Right ventricle myocardium inferior (tissue), 1 donor: ENCODE measurements around the gene IPO13. TPM values are rescaled to one million over a fixed set of nuclear protein-coding genes. Genes with fewer than 3 reads are reported as not detected.

Experiments
- ATAC-seq: fragments of 200-7000 bp; cut with Tn5 transposase; one replicate; pipeline ENCODE4 v1.9.1; 2020; ENCODE audit warnings: mild to moderate bottlenecking, moderate library complexity
- DNase-seq: peaks from one replicate; pipeline ENCODE4 v3.0.0; 2021; ENCODE audit errors: missing footprints
- intact Hi-C: fragments of 100-400 bp; cut with DNase I; formaldehyde crosslinking; loops from one replicate; pipeline ENCODE4 v1.11.0; 2022
- total RNA-seq: library from RNA; stranded (reverse); fragmentation: NEBNext Ultra II Directional; extraction: Animal tissue kit (Norgen Biotek cat#: 25700); gene quantifications from one replicate; pipeline ENCODE4 v1.2.1, GENCODE V29; 2021
- donor health status: DM: no; HTN: yes; CAD: no; lungs with severe emphysema.

The IPO13 gene
- total RNA-seq, 1 donor from 2014 or later: 56.9 TPM

DNA sequence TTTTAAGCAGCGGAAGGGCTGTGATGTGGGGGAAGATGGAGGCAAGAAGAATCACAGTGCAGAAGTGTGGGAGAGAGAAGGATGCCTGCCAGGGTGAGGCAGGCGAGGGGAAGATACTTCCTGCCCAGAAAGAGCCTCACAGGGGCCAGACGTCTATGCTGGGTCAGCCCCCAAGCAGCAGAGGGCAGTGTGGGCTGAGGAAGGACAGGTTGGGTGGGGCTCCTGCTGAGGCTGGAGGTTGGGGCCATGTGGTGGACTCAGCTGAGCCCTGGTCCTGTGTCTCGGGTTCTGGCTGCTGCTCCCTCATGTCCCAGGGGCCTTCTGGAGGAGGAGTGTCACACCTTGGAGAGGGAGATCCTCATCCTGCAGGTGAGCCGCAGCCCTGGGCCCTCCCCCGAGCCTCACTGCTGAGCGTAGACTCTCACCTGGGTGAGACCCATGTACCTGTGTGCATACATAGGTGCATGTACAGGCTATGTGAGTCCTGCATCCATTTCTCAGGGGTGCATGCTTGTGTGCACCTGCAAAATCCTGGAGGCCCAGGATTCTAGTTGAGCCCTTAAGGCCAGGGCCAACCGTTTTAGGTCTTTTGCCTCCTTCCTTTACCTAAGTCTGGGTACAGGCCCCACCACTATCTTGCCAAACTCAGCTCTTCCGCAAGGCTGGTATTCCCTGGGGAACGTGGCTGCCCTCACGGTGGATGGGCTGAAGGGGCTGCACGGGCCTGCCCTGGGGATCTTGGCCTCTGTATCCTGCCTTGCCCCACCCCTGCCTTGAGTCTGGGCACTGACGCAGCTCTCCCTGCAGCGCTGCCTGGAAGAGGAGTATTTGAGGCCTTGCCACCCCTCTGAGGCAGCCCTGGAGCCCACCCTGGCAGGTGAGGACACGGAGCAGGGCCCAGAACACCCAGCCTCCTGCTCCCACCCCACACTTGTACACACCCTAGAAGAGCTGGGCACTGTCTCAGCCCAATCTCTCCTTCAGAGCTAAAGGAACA lies 48.3 kb downstream of the IPO13 start:
- intact Hi-C loops: no loop called here
- ATAC-seq: no peak
- peak; percentile 58 for DNase-seq

DNA sequence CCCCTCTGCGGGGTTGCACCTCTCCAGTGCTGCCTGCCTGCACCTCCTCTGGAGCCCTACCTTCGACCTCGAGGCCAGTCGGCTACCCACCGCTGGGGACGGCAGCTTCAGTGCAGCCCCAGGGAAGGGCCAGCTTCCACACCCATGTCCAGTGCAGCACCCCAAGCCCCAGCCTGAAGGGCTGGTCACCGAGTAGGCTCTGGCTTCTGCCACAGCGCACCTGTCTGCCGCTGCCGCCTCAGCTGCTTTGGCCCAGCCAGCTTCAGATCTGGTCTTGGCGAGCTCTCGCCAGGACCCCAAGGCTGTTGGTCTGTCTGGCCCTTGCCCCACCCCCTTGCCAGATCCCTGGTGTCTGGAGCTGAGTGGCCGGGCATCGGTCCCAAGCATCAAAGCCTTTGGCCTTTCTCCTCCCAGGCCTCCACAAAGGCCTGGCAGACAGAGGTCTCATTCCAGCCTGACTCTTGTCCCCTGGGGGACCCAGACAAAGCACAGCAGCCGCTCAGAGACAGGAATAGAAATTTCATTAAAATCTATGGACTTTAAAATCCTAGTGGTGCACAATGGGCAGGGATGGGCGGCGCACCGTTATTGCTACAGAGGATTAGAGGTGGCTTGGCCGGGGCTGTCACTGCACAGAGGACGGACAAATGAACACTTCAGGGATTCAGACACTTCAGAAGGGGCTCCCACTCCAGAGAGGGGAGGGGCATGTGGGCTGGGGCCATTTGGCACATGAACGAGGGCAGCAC lies 49.4 kb downstream of the IPO13 start:
- ATAC-seq (no peak), DNase-seq (peak; percentile 51)
- intact Hi-C loops: no loop called here

DNA sequence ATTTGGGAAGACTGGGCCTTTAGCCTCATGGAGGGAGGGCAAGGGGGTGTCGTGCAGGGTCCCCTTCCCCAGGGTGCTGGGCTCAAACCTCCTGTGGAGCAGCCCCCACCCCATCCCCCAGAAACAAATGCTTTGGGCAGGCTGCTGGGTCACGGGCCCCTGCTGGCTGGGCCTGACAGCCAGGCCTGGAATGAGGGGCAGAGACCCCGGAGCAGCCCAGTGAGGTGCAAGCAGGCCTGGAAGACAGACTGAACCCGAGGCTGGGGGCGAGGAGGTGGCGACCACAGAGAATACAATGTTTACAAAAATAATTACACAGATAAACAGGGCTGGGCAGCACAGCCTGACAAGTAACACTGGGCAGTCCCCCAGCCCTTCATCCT lies 50.0 kb downstream of the IPO13 start:
- ATAC-seq (no peak), DNase-seq (peak; percentile 56)
- intact Hi-C loops: no loop called here

DNA sequence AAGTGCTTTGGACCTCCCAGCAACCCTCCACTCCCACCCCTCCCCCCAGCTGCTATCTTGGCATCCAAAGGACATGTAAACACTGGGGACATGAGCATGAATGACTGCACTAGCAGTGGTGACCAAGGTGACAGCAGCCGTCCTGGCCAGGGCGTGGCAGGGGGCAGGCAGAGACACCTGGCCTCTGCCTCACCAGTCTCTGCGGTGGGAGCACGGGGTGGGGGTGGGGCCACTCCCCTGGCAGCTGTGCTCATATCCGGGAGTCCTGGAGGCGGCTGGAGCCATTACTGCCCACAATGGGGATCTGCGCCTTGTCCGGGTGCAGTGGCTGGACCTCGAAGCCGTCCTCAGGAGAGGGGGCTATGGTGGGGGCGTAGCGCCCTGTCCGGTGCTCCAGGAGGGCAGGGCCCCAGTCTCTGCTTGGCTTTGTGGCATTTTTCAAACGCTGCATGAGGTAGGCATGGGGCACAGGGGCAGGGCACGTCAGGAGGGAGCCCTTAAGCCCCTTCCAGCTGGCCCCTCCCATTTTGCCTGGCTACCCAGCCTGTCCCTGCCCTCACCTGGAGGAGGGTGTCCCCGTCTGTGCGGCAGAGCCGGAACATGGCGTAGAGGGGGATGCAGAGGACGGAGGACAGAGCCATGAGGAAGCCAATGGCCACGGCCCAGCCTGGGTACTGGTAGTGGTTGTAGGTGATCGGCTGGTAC lies 50.7 kb downstream of the IPO13 start:
- peak; percentile 54 for DNase-seq
- intact Hi-C loops: no loop called here
- no peak for ATAC-seq

DNA sequence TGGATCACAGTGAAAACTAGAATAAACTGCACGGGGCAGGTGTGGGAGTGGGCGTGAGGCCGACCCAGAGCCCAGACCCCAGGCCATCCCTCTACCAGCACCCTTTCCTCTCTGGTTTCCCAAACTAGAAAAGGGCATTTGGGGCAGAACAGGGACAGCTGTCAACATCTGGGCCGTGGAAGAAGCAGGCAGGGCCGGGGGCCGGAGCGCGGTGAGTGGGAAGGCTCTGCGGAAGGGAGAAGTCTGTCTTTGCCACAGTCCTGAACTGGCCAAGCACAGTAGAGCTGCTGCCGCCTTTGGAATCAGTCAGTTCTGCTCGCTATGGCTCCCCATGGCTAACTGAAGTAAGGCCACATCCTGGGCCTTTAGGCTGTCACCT lies 51.2 kb downstream of the IPO13 start:
- intact Hi-C loops: no loop called here
- no peak for ATAC-seq

DNA sequence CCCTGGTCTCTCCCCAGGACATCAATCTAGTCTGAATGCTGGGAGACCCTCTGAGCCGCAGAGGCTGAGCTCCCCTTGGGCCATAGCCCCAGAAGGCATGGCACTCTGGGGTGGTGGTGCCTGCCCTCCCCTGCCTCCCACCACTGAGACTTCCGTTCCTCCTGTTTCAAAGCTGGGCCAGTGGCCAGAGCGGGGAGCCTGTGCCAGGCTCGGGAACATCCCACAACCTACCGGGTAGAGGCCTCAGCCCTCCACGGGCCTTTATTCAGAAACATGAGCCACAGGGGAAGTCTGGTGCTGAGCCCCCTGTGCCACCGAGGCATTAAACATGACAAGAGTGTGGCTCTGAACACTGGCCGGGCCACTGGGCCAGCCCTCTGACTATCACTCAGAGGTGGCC lies 52.7 kb downstream of the IPO13 start:
- ATAC-seq (no peak), DNase-seq (peak; percentile 28)
- intact Hi-C loops: no loop called here

More for the DNA sequence above, 51.2 kb downstream of the IPO13 start:
- DNase-seq: peak; percentile 26

DNA sequence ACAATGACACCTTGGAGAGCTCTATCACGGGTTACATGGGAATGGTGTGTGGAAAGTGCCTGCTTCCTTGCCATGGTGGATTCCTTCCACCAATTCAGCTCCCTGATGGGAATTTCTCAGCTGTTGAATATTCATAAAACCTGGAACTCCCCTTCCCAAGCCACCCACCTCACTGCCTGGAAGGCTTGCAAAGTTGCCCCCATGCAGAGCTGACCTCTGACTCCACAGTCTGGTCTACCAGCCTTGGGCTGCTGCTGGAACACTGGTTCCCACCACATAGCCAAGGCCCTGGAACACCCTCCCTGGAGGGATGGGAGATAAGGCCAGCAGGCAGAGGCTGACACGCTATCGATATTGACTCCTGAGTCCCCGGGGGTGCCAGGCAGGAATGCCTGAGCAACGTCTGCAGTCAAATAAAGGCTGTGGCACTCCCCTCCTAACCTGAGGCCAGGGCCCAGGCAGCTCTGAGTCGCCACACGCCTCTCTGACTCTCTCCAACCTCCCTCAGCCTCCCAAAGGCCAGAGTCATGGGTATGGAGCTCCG lies 53.4 kb downstream of the IPO13 start:
- ATAC-seq (no peak), DNase-seq (peak; percentile 37)
- intact Hi-C loops: no loop called here

DNA sequence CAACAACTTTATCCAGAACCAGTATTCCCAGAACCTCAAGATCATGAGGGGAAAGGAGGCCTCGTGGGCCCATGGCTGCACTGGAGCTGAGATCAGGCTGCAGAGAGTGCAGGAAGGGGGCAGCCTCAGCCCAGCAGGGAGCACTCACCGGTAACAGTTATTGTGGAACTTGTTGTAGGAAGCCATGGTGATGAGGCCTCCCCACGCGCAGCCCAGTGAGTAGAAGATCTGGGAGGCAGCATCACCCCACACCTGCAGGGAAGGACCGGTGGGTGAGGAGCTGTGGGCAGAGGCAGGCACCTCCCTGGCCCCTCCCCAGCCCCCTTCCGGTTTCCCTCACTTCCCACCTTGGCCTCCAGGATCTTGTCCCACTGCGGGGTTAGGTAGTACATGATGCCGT lies 55.4 kb downstream of the IPO13 start:
- intact Hi-C loops: no loop called here
- ATAC-seq: no peak

DNA sequence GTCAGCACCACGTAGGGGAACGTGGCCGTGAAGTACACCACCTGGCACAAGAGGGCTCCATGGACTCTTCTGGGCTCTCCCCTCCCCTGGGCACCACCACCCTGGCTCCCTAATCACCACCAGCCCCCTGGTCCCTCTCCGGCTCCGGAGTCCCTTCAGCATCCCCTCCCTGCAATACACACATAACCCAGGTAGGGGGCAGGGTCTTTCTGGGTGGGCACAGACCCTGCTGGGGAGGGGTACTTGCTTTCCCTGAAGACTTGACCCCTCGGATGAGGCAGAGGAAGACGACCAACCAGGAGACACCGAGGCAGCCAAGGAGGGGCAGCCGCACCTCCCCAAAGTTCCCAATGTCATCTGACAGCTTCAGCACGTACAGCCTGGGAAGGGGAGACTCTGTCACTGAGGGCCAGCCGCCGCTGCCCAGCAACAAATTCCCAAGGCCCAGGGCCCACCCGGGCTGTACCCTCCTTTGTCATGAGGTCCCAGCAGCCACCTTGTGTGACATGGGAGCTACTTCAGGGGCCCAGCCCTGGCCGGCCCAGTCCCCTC lies 55.9 kb downstream of the IPO13 start:
- DNase-seq: no peak
- ATAC-seq: no peak
- intact Hi-C loops: no loop called here

More for the DNA sequence above, 55.4 kb downstream of the IPO13 start:
- DNase-seq: peak; percentile 57

DNA sequence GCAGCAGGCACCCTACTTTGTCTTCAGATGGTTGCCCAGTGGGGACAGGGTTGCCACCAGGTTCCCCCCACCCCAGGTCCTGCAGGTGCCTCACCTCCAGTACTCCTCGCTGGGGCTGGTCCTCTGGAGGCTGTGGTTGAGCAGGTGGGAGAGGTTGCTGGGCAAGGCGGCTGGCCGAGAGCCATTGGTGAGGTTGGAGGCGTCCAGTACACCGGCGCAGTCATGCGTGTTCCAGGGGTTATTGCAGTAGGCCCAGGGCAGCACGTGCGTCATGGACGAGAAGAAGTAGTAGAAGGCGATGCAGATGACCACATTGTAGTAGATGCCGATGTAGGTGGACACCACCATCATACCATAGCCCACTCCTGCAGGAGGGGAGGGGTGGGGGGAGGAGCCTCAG lies 61.5 kb downstream of the IPO13 start:
- no peak for ATAC-seq
- peak; percentile 71 for DNase-seq
- intact Hi-C loops: no loop called here

DNA sequence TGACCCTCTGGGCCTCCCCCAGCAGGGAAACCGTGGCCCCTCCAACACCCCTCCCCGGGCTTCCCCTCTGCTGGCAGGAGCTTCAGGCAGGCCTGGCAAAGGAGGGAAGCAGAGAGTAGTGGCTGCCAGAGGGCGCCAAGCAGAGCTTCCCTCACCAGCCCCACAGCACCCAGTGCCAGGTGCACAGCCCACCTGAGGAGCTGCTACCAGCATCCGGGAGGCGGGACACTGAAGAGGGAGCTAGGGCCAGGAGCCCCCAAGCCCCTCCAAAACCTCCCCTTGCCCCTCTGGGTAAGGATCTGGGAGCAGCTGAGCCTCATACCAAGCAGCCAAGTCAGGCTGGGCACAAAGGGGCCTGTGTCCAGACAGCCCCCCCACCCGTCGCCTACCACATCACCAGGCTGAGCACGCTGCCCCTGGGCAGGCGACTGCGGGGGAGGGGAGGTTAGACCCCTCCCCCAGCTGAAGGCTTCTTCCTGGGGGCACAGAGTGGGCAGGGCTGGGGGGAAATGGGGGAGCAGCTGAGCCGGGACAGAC lies 64.3 kb downstream of the IPO13 start:
- ATAC-seq (no peak), DNase-seq (peak; percentile 51)
- intact Hi-C loops: no loop called here

DNA sequence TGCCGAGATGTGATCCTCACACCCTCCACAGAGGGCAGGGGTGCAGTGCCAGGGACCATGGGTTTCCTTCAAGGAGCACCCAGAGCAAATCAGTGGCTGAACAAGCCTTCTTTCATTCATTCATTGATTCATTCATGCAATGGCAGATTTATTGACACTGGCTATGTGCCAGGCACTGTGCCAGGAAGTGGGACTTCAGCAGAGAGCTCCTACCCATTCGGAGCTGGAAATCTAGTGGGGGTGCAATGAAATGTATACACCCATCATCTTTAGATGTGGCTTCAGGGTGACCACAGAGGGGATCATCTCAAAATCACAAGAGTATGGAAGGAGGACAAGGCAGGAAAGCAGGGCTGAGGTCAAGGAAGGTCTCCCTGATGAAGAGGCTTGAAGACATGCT lies 65.7 kb downstream of the IPO13 start:
- intact Hi-C loops: no loop called here
- ATAC-seq: no peak
- peak; percentile 14 for DNase-seq

DNA sequence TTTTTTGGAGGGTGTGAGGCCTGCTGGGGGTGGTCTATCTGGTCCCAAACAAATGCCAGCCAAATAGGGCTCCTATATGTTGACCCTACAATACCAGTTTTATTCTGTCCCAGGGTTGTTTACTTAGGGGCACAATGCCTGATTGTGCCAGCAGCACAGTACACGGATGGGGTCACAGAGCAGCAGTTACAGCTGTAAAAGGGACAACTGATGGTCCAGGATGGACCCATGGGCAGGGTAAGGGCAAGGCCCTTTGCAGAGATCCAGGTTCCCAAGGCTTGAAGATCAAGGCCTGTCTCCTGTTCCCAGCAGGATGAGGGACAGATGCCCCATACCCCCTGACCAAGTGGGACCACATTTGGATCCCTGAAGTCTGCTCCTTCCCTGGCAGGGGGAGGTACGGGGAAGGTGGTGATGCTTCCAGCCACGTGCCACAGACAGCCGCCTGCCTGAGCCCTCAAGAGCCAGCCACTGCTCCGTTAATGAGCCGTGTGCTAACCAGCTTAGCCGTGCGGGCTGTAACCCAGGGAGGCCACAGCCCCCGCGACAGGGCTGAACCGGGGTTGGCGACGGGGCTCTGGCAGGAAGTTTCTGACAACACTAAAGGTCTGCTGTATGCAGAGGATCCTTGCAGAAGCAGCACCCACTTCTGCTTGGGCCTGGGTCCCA lies 66.3 kb downstream of the IPO13 start:
- intact Hi-C loops: no loop called here
- peak; percentile 39 for DNase-seq
- no peak for ATAC-seq

DNA sequence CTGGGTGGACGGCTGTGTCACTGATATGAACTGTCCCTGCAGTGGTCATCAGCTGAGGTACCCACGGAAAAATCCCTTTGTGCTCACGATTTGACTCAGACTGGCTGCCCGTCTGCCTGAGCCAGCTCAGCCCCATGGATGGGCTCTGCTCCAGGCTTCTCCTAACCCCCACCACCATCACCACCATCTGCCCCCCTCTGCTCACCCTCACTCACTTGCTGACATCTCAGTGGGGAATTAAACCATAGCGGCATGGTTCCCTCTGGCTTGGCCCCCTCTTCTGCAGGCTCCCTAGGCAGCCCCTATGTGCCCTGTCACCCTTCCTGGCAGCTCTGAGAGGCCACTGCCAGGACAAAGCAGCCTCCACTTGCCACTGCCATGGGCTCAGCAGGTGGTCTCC lies 67.2 kb downstream of the IPO13 start:
- peak; percentile 17 for DNase-seq
- intact Hi-C loops: no loop called here
- no peak for ATAC-seq

DNA sequence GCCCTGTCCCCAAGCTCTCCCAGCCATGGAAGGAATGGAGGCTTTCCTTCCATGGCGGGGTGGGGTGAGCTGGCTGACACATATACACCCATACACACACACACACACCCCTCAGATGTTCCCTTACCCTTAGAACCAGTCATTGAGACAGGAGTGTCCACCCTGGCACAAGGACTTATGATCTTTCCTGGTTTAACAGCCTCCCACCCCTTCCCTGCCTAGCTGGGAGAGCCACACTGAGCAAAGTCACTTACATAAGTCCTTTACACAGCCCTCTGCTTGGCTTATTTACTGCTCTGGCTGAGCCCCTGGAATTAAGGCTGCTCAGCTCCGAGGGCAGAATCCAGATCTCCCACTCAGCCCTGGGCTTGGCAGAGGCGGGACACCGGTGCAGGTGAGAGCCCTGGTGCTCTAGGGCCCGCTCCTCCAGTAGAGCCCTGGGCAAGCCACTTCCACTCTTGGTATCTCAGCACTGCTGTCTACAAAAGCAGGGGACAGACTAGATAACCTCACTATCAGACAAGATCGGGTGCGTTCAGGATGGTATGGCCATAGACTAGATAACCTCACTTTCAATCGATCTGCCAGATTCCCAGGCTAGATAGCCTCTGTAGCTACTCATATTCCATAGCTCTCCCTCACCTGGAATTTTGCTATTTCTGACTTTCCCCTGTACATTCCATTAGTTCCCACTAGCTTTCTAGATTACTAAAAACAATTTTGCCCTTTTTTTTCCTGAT lies 67.8 kb downstream of the IPO13 start:
- intact Hi-C loops: no loop called here
- ATAC-seq (no peak), DNase-seq (peak; percentile 11)

DNA sequence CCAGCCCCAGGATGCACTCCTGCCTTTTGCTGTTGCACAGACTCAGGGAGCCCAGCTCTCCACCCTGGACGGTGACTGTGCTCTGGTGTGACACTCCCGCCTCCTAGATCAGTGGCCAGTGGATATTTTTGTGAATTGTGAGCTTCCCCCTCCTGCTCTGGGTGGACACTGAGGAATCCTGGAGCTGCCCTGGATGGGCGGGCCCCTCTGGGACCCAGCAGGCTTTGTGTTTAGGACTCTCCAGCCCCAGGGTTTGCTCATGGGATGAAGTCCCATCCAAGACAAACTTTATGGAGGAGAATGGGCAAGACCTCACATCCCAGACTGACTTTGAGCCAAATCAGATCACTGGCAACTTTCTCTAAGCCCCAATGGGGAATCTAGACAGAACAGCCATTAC lies 68.5 kb downstream of the IPO13 start:
- ATAC-seq (peak; percentile 47), DNase-seq (peak; percentile 55)
- intact Hi-C loops: no loop called here
